ENCODE data around the gene PTPN7.

DNA sequence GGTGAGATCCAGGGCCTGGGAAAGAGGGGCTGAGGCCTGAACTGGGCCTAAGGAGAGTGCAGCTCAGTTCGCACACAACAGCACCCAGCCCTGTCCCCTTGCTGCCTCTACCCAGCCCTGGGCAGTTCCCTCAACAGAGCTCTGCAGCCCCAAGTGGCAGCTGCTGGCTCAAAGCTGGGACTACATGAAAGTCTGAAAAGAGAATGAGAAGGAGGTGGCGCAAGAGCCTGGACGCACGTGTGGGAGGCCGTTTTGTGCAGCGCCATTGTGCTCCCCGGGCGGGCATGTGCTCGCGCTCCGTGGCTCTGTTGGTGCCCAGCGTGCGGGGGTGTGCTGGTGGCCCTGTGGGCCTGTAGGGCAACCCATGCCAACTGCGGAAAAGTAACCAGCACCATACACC, 27.4 kb downstream of the PTPN7 start:
- TF ChIP-seq, protein P1, sequence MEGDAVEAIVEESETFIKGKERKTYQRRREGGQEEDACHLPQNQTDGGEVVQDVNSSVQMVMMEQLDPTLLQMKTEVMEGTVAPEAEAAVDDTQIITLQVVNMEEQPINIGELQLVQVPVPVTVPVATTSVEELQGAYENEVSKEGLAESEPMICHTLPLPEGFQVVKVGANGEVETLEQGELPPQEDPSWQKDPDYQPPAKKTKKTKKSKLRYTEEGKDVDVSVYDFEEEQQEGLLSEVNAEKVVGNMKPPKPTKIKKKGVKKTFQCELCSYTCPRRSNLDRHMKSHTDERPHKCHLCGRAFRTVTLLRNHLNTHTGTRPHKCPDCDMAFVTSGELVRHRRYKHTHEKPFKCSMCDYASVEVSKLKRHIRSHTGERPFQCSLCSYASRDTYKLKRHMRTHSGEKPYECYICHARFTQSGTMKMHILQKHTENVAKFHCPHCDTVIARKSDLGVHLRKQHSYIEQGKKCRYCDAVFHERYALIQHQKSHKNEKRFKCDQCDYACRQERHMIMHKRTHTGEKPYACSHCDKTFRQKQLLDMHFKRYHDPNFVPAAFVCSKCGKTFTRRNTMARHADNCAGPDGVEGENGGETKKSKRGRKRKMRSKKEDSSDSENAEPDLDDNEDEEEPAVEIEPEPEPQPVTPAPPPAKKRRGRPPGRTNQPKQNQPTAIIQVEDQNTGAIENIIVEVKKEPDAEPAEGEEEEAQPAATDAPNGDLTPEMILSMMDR (conservative IDR thresholded peaks at IDR 0.05; ENCODE audit: low read depth, low read length) = no peak
- TF ChIP-seq EZH2 (IDR thresholded peaks at IDR 0.05; ENCODE audit: low read length, unreplicated experiment) (no peak), EZH2phosphoT487 (IDR thresholded peaks at IDR 0.05; ENCODE audit: borderline replicate concordance, low read length) (no peak)

Data from PC-3 (cell line).